SK-N-MC (cell line): ENCODE results near the gene ZNF92.

Source experiments
- EZH2 ChIP-seq: fragments of 200-600 bp; sonication (generic); IDR thresholded peaks from one replicate; pipeline ENCODE4 v1.6.1; 2017; ENCODE audit warnings: antibody characterized with exemption
- POLR2AphosphoS5 ChIP-seq: IDR thresholded peaks from 2 replicates; pipeline ENCODE4 v1.6.1; 2012; ENCODE audit warnings: mild to moderate bottlenecking, low read depth, low read length, borderline replicate concordance

- TF ChIP-seq EZH2 = no peak
- TF ChIP-seq POLR2AphosphoS5 = no peak
Observed at GRCh38 chr7:65339257-65339656, 34.4 kb upstream of the ZNF92 start.
